Measurements from ENCODE around the gene SOX1. TPM values are rescaled to one million over a fixed set of nuclear protein-coding genes. Genes with fewer than 3 reads are reported as not detected.

The SOX1 gene
- total RNA-seq, 1 donor from 2014 or later, result 0.57 TPM

DNA sequence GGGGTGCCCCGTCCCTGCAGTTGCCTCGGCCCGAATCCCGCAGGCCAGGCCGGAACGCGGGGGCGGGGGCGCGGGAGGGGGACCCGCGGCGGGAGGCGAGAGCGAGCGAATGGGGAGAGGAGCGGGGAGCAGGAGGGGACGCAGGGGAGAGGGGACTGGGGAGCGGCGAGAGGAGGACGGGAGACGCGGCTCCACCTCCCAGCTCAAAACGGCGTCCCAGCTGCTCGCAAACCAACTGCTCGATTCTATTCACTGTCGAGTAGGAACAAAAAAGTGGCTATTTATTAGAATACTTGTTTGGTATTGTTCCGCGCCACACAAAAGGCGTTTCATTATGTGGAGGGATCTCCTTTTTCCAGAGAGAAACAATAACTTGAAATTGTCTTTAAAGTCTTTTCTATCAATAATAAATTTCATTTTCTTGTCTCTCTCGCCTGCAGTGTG lies 10.6 kb upstream of the SOX1 start:
- H3K27ac Mint-ChIP-seq, result no peak overlapping the region
- TF ChIP-seq, protein P1, sequence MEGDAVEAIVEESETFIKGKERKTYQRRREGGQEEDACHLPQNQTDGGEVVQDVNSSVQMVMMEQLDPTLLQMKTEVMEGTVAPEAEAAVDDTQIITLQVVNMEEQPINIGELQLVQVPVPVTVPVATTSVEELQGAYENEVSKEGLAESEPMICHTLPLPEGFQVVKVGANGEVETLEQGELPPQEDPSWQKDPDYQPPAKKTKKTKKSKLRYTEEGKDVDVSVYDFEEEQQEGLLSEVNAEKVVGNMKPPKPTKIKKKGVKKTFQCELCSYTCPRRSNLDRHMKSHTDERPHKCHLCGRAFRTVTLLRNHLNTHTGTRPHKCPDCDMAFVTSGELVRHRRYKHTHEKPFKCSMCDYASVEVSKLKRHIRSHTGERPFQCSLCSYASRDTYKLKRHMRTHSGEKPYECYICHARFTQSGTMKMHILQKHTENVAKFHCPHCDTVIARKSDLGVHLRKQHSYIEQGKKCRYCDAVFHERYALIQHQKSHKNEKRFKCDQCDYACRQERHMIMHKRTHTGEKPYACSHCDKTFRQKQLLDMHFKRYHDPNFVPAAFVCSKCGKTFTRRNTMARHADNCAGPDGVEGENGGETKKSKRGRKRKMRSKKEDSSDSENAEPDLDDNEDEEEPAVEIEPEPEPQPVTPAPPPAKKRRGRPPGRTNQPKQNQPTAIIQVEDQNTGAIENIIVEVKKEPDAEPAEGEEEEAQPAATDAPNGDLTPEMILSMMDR (IDR thresholded peaks at IDR 0.05; ENCODE audit: unreplicated experiment), result no peak
- no peaks in the 10 kb centered on the region for H3K9me3 Mint-ChIP-seq (ENCODE audit: low read depth)
- H3K4me3 Mint-ChIP-seq (ENCODE audit: low read depth), result no peak overlapping the region
- peaks cover 5% of the 10 kb centered on the region for H3K4me1 Mint-ChIP-seq (ENCODE audit: low read depth)
- H3K27me3 Mint-ChIP-seq, result peaks cover 91% of the 10 kb centered on the region
- no peak for DNase-seq (ENCODE audit: low spot score, unreplicated experiment)
- no peaks in the 10 kb centered on the region for H3K36me3 Mint-ChIP-seq (ENCODE audit: insufficient read depth)

DNA sequence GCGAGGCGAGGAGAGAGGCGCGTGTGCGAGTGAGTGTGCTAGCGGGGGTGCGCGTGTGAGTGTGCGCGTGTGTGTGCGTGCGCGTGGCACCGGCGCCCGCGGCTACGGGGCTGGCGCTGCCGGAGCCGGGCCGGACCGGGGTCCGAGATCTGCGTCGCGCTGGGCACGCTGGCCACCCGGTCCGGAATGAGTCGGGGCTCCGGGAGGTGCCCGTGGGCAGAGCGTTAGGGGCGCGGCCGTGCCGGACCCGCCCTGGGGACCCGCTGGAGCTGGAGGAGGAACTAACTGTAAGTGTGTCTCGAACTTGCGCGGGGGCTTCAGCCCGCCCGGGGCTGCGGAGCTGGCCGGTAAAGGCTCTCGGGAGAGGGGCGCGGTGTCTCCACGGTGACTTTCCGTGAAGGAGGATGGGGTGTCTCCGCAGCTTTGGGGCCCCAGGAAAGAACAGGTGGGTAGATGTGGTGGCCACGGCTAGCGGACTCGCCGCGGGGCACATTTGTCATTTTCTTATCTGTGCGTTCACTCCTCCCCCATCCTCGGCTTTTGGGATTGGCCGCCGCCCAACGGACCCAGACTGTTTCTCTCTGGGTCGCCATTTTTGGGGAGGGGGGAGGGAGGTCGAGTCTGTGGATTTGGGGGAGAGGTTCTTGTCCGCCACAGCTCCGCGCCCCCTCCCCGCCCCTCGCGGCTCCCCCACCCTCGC lies 10.1 kb upstream of the SOX1 start:
- Mint-ChIP-seq H3K9me3 (ENCODE audit: low read depth) (no peaks in the 10 kb centered on the region), H3K36me3 (ENCODE audit: insufficient read depth) (no peaks in the 10 kb centered on the region), H3K27ac (no peak overlapping the region), H3K4me1 (ENCODE audit: low read depth) (peaks cover 5% of the 10 kb centered on the region), H3K4me3 (ENCODE audit: low read depth) (no peak overlapping the region), H3K27me3 (peaks cover 91% of the 10 kb centered on the region)
- TF ChIP-seq, protein P1 (IDR thresholded peaks at IDR 0.05; ENCODE audit: unreplicated experiment), result no peak
- no peak for DNase-seq (ENCODE audit: low spot score, unreplicated experiment)

DNA sequence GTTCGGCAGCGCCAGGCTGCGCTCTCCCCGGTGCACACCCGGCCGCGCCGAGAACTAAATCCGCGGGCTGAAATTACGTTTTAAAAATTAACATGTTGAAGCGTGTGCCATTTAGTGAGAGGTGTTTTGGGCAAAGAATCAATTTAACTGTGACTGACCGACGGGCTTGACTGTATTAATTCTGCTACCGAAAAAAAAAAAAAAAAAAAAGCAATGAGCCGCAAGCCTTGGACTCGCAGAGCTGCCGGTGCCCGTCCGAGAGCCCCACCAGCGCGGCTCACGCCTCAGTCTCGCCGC lies 9.6 kb upstream of the SOX1 start:
- no peak overlapping the region for H3K4me3 Mint-ChIP-seq (ENCODE audit: low read depth)
- no peaks in the 10 kb centered on the region for H3K9me3 Mint-ChIP-seq (ENCODE audit: low read depth)
- no peaks in the 10 kb centered on the region for H3K36me3 Mint-ChIP-seq (ENCODE audit: insufficient read depth)
- H3K27me3 Mint-ChIP-seq, result peaks cover 91% of the 10 kb centered on the region
- DNase-seq (ENCODE audit: low spot score, unreplicated experiment), result no peak
- TF ChIP-seq, protein P1 (IDR thresholded peaks at IDR 0.05; ENCODE audit: unreplicated experiment), result no peak
- H3K4me1 Mint-ChIP-seq (ENCODE audit: low read depth), result peaks cover 5% of the 10 kb centered on the region
- H3K27ac Mint-ChIP-seq, result no peak overlapping the region

DNA sequence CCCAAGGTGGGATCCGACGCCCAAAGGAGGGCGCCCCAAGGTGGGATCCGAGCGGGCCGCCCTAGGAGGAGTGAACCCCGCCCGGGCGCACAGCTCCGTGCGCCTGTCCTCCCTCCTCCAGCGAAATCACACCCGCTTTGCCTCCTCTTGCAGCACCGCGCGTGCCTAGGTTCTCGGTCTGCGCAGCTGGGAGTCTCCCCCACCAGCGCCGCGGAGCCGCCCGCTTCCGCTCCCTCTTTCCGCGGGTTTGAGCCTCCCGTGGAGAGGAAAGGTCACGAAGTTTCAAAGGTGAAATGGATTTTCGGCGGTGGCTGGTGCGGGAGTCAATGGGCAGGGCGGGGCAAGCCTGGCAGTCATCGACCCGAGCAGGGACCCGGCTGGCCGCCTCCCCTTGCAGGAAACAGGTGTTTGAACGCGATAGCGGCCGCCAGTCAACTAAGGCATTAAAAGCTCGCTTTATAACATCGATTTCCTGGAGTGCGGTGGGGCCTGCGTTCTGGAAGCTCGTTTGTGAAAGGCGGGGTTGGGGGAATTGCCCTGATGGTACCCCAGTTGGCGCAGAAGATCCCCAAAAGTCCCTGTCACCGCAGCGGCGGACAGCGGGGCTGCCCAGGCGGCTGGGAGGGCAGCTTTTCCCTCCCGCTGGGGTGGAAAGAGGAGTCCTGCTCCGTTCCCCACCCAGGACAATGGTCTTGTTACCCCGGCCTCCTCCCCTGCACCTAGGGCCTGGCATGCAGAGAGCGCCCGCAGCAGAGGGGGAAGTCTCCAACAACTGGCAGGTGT lies 9.0 kb upstream of the SOX1 start:
- TF ChIP-seq, protein P1 (IDR thresholded peaks at IDR 0.05; ENCODE audit: unreplicated experiment), result no peak
- DNase-seq (ENCODE audit: low spot score, unreplicated experiment), result peak; percentile 57
- Mint-ChIP-seq H3K9me3 (ENCODE audit: low read depth) (no peaks in the 10 kb centered on the region), H3K27me3 (peaks cover 92% of the 10 kb centered on the region), H3K4me3 (ENCODE audit: low read depth) (peak overlapping the region; percentile 19), H3K27ac (peak overlapping the region; percentile 52), H3K36me3 (ENCODE audit: insufficient read depth) (no peaks in the 10 kb centered on the region), H3K4me1 (ENCODE audit: low read depth) (peaks cover 5% of the 10 kb centered on the region)

DNA sequence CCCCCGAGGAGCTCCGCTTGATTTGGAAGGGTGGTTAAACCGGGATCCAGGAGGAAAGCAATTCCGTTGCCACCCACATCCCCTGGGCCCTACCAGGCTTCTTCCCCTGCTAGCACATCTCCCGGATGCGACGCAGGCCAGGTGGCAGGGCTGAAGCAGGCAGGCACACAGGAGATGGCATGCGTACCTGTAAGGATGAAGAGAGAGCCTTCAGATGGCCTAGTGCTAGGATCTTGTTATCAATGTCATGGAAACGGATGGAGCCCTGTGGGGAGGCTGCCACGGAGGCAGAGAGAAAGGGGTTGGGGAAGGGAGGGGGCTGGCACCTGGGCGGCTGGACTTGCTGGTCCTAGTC lies 8.5 kb upstream of the SOX1 start:
- H3K4me1 Mint-ChIP-seq (ENCODE audit: low read depth), result peaks cover 6% of the 10 kb centered on the region
- H3K4me3 Mint-ChIP-seq (ENCODE audit: low read depth), result no peak overlapping the region
- H3K9me3 Mint-ChIP-seq (ENCODE audit: low read depth), result no peaks in the 10 kb centered on the region
- H3K27me3 Mint-ChIP-seq, result peaks cover 92% of the 10 kb centered on the region
- no peaks in the 10 kb centered on the region for H3K36me3 Mint-ChIP-seq (ENCODE audit: insufficient read depth)
- H3K27ac Mint-ChIP-seq, result no peak overlapping the region
- TF ChIP-seq, protein P1 (IDR thresholded peaks at IDR 0.05; ENCODE audit: unreplicated experiment), result no peak
- no peak for DNase-seq (ENCODE audit: low spot score, unreplicated experiment)

Measured in progenitor cell of endocrine pancreas (in vitro differentiated cells).